Activated CD4-positive, alpha-beta T cell treated with anti-CD3 and anti-CD28 coated beads for 36 hours (primary cell): ENCODE data around the gene FOXB1. TPM values are rescaled to one million over a fixed set of nuclear protein-coding genes. Genes with fewer than 3 reads are reported as not detected.

ENCODE experiments used
- ATAC-seq: fragments of 200-7000 bp; cut with Tn5 transposase; one replicate; pipeline ENCODE4 v1.10.0; 2021; ENCODE audit warnings: mild to moderate bottlenecking, moderate library complexity
- CTCF ChIA-PET: fragments of 350-600 bp; sonication (Branson Sonifier 250); formaldehyde crosslinking; loops from one replicate; lab custom pipeline; 2021; ENCODE audit warnings: antibody characterized with exemption; lab: Charles Lee
- POLR2A ChIA-PET: fragments of 350-600 bp; sonication (Branson Sonifier 250); formaldehyde crosslinking; loops from one replicate; lab custom pipeline; 2021; ENCODE audit warnings: antibody characterized with exemption, inconsistent platforms; lab: Charles Lee
- DNase-seq: peaks from one replicate; pipeline ENCODE4 v3.0.0-alpha.2; 2020
- H3K27ac Mint-ChIP-seq: one replicate; pipeline ENCODE4 v1.8.0; 2021; ENCODE audit warnings: mixed read lengths
- H3K27me3 Mint-ChIP-seq: one replicate; pipeline ENCODE4 v1.8.0; 2021; ENCODE audit warnings: mixed read lengths
- H3K36me3 Mint-ChIP-seq: one replicate; pipeline ENCODE4 v1.8.0; 2021; ENCODE audit warnings: low read depth, mixed read lengths
- H3K4me1 Mint-ChIP-seq: one replicate; pipeline ENCODE4 v1.8.0; 2021; ENCODE audit warnings: mixed read lengths
- H3K4me3 Mint-ChIP-seq: one replicate; pipeline ENCODE4 v1.8.0; 2021; ENCODE audit warnings: mild to moderate bottlenecking, moderate library complexity, mixed read lengths
- H3K9me3 Mint-ChIP-seq: one replicate; pipeline ENCODE4 v1.8.0; 2021; ENCODE audit warnings: low read depth, mixed read lengths
- intact Hi-C, 2 experiments: fragments of 100-400 bp; cut with DNase I in 1 of 2; cut with micrococcal nuclease in 1 of 2; formaldehyde crosslinking; loops; one replicate each; pipeline versions ENCODE4 v1.14.2 to v1.15.1; 2022 to 2024; cut with DNase I, micrococcal nuclease
- total RNA-seq, 2 experiments: library from RNA; stranded (reverse); gene quantifications; one replicate each; pipeline ENCODE4 v1.2.3, GENCODE V29; 2021

The FOXB1 gene
- total RNA-seq, 2 experiments from 2014 or later: 0.53 to 0.56 TPM

DNA sequence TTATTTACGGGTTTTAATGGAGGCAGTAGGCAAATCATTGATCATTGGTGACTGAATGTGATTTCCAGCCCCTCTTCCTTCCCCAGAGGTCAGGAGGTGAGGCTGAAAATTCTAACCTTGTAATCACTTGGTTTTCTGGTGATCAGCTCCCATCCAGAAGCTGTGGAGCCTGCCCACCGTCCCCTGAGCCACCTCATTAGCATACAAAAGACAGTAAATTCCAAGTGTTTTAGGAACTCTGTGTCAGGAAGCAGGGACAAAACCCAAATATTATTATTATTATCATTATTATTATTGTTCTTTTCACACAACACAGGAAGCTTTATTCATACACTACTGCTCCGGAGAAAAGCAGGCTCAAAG is 18.2 kb downstream of the FOXB1 start:
- Mint-ChIP-seq H3K27ac (no peak overlapping the region), H3K4me1 (peaks cover 19% of the 10 kb centered on the region), H3K27me3 (peaks cover 5% of the 10 kb centered on the region), H3K36me3 (no peaks in the 10 kb centered on the region), H3K9me3 (peaks cover 2% of the 10 kb centered on the region), H3K4me3 (no peak overlapping the region)
- ChIA-PET CTCF (no interaction called here), POLR2A (no interaction called here)
- ATAC-seq (no peak), DNase-seq (no peak)
- intact Hi-C loops: no loop called here

- Mint-ChIP-seq H3K27me3 (no peaks in the 10 kb centered on the region), H3K4me1 (peaks cover 3% of the 10 kb centered on the region), H3K9me3 (no peaks in the 10 kb centered on the region), H3K27ac (no peak overlapping the region), H3K36me3 (no peaks in the 10 kb centered on the region), H3K4me3 (no peak overlapping the region)
- no peak for DNase-seq
- intact Hi-C loops: no loop called here
- CTCF ChIA-PET: interaction anchor here (0.6 kb wide), 1 partner anchor 87 kb away, joined by 5 read pairs; no protein-coding TSS in a partner anchor
- POLR2A ChIA-PET: interaction anchor here (0.6 kb wide), 2 partner anchors 17 to 111 kb away, joined by 3 read pairs; no protein-coding TSS in a partner anchor
- no peak for ATAC-seq
These were observed 22.4 kb downstream of the FOXB1 start for GRCh38 chr15:60026555-60026954.

- no peak overlapping the region for H3K27ac Mint-ChIP-seq
- no peaks in the 10 kb centered on the region for H3K9me3 Mint-ChIP-seq
- intact Hi-C loops: no loop called here
- ChIA-PET CTCF (interaction anchor here (0.5 to 0.9 kb wide), 2 partner anchors 9 to 126 kb away, joined by 3 read pairs; no protein-coding TSS in a partner anchor), POLR2A (no interaction called here)
- DNase-seq (no peak), ATAC-seq (no peak)
- peaks cover 2% of the 10 kb centered on the region for H3K27me3 Mint-ChIP-seq
- no peaks in the 10 kb centered on the region for H3K36me3 Mint-ChIP-seq
- H3K4me1 Mint-ChIP-seq: peaks cover 6% of the 10 kb centered on the region
- no peak overlapping the region for H3K4me3 Mint-ChIP-seq
These were observed 31.2 kb downstream of the FOXB1 start for GRCh38 chr15:60035344-60035743.

- POLR2A ChIA-PET: no interaction called here
- H3K36me3 Mint-ChIP-seq: no peaks in the 10 kb centered on the region
- no peaks in the 10 kb centered on the region for H3K9me3 Mint-ChIP-seq
These were observed 35.2 kb downstream of the FOXB1 start for GRCh38 chr15:60039316-60039715.

DNA sequence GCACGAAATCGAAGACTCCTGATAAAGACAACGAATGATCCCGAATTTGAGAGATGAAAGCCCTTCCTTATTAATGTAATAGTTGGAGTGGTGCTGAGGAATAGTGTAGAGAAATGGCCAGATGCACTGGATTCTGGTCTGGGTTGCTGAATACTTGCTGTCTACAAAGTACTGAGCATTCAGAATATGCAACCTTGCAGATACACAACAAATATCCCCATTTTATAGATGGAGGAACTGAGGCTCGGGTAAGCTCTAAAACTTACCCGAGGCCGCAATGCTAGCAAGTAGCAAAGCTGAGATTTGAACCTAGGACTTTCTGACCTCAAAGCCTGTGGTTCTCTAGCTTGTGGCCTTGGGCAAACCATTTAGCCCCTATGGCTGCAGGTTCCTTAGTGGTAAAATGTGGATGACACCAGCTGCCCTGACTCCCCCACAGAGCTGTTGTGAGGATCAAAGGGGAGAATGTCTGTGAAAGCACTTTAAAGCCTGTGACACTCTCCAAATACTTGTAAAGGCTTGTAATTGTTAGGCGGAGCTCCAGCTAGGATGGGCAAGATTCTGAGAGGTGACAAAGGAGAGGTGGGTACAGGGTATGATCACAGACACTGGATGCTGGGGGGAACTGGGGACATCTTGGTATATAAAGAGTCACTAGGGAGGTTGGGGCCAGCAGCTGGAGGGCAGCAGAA is 39.8 kb downstream of the FOXB1 start:
- POLR2A ChIA-PET: interaction anchor here (0.9 kb wide), 1 partner anchor 78 kb away, joined by 3 read pairs; no protein-coding TSS in a partner anchor
- DNase-seq (no peak), ATAC-seq (no peak)
- CTCF ChIA-PET: interaction anchor here (0.6 to 1.4 kb wide), 5 partner anchors 8 to 125 kb away, joined by 3 to 4 read pairs (median 3); no protein-coding TSS in a partner anchor
- intact Hi-C loops: loop anchor here in 1 of 2 experiments (1.0 kb wide), 1 partner anchor 125 kb away; no protein-coding TSS in a partner anchor
- no peaks in the 10 kb centered on the region for H3K9me3 Mint-ChIP-seq
- H3K27me3 Mint-ChIP-seq: peaks cover 4% of the 10 kb centered on the region
- peak overlapping the region; percentile 48 for H3K27ac Mint-ChIP-seq
- H3K4me3 Mint-ChIP-seq: no peak overlapping the region
- no peaks in the 10 kb centered on the region for H3K36me3 Mint-ChIP-seq
- peaks cover 18% of the 10 kb centered on the region for H3K4me1 Mint-ChIP-seq

More at GRCh38 chr15:60039316-60039715, 35.2 kb downstream of the FOXB1 start:
- CTCF ChIA-PET: interaction anchor here (1.2 kb wide), 1 partner anchor 141 kb away, joined by 3 read pairs; no protein-coding TSS in a partner anchor
- DNase-seq (no peak), ATAC-seq (no peak)
- Mint-ChIP-seq H3K27ac (no peak overlapping the region), H3K4me1 (peaks cover 13% of the 10 kb centered on the region), H3K4me3 (no peak overlapping the region), H3K27me3 (peaks cover 7% of the 10 kb centered on the region)
- intact Hi-C loops: no loop called here

- CTCF ChIA-PET: interaction anchor here (0.9 to 1.4 kb wide), 3 partner anchors 9 to 125 kb away, joined by 3 to 4 read pairs (median 3); no protein-coding TSS in a partner anchor
- POLR2A ChIA-PET: interaction anchor here (0.5 to 0.9 kb wide), 3 partner anchors 32 to 77 kb away, joined by 3 to 4 read pairs (median 3); no protein-coding TSS in a partner anchor
These were observed 40.6 kb downstream of the FOXB1 start for GRCh38 chr15:60044636-60045270.

GRCh38 chr15:60047701-60048100 is 43.6 kb downstream of the FOXB1 start:
- no peak for DNase-seq
- Mint-ChIP-seq H3K27me3 (peaks cover 8% of the 10 kb centered on the region), H3K9me3 (peaks cover 12% of the 10 kb centered on the region), H3K4me1 (peaks cover 18% of the 10 kb centered on the region), H3K4me3 (no peak overlapping the region), H3K27ac (no peak overlapping the region), H3K36me3 (peaks cover 3% of the 10 kb centered on the region)
- intact Hi-C loops: loop anchor here in 1 of 2 experiments (5.0 kb wide), 1 partner anchor 40 kb away; no protein-coding TSS in a partner anchor
- POLR2A ChIA-PET: no interaction called here
- CTCF ChIA-PET: no interaction called here
- ATAC-seq: no peak

More at GRCh38 chr15:60044636-60045270, 40.6 kb downstream of the FOXB1 start:
- DNase-seq (peak; percentile 52), ATAC-seq (peak; percentile 95)
- peak overlapping the region; percentile 68 for H3K27ac Mint-ChIP-seq
- peaks cover 8% of the 10 kb centered on the region for H3K27me3 Mint-ChIP-seq
- H3K9me3 Mint-ChIP-seq: peaks cover 5% of the 10 kb centered on the region
- H3K4me1 Mint-ChIP-seq: peaks cover 18% of the 10 kb centered on the region
- H3K36me3 Mint-ChIP-seq: peaks cover 2% of the 10 kb centered on the region
- H3K4me3 Mint-ChIP-seq: peak overlapping the region; percentile 30
- intact Hi-C loops: loop anchor here in 1 of 2 experiments (1.0 to 5.0 kb wide), 2 partner anchors 37 to 125 kb away; no protein-coding TSS in a partner anchor

DNA sequence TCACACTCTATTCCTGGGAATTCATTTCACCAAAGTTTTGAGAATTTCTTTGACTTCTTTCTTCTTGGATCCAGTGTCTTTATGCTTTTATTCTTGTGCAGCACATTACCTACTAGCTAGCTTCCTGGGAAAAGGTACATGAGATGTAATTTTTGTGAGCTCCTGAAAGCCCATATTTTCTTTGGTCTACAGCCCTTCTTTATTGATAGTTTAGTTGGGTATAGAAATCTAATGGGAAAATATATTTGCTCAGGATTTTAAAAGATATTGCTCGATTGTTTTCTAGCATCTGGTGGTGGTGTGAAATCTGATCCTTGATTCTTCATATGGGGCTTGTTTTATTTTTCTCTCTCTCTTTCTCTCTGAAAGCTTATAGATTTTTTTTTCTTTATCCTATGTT is 45.8 kb downstream of the FOXB1 start:
- no peak overlapping the region for H3K27ac Mint-ChIP-seq

GRCh38 chr15:60052796-60053195 is 48.7 kb downstream of the FOXB1 start:
- Mint-ChIP-seq H3K36me3 (peaks cover 3% of the 10 kb centered on the region), H3K4me1 (no peaks in the 10 kb centered on the region), H3K27ac (no peak overlapping the region), H3K27me3 (peaks cover 10% of the 10 kb centered on the region), H3K4me3 (no peak overlapping the region), H3K9me3 (peaks cover 12% of the 10 kb centered on the region)
- DNase-seq (no peak), ATAC-seq (no peak)
- ChIA-PET POLR2A (no interaction called here), CTCF (interaction anchor here (0.8 to 1.2 kb wide), 2 partner anchors 119 to 127 kb away, joined by 3 read pairs; no protein-coding TSS in a partner anchor)
- intact Hi-C loops: no loop called here

More for the DNA sequence above, 45.8 kb downstream of the FOXB1 start:
- ATAC-seq (no peak), DNase-seq (no peak)
- H3K4me1 Mint-ChIP-seq: peaks cover 5% of the 10 kb centered on the region
- ChIA-PET POLR2A (no interaction called here), CTCF (interaction anchor here (0.6 to 1.3 kb wide), 2 partner anchors 277 to 359 kb away, joined by 3 read pairs; no protein-coding TSS in a partner anchor)
- intact Hi-C loops: loop anchor here in 1 of 2 experiments (5.0 kb wide), 1 partner anchor 43 kb away; no protein-coding TSS in a partner anchor
- H3K27me3 Mint-ChIP-seq: peaks cover 6% of the 10 kb centered on the region
- H3K36me3 Mint-ChIP-seq: peaks cover 3% of the 10 kb centered on the region
- no peak overlapping the region for H3K4me3 Mint-ChIP-seq
- H3K9me3 Mint-ChIP-seq: peaks cover 12% of the 10 kb centered on the region

DNA sequence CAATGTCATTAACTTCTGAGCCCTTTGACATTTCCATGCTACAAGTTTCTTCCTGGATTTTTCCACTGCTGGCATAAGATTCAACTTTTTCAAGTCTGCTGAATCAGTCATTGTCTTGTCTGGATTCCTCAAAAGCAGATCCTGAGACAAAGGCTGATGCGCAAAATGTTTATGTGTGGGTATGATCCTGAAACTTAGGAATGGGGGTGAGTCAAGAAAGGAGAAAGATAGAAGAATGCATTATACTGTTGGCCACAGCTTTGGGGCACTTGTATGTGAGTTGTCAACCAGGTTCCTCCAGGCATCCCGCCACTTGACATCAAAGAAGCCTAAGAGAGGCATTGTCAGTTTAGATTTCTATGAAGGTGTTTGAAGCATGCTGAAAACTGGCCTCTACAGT is 50.4 kb downstream of the FOXB1 start:
- POLR2A ChIA-PET: no interaction called here

More for the DNA sequence above, 50.4 kb downstream of the FOXB1 start:
- Mint-ChIP-seq H3K27ac (no peak overlapping the region), H3K36me3 (peaks cover 3% of the 10 kb centered on the region), H3K9me3 (peaks cover 10% of the 10 kb centered on the region), H3K4me3 (no peak overlapping the region), H3K27me3 (peaks cover 13% of the 10 kb centered on the region), H3K4me1 (no peaks in the 10 kb centered on the region)
- ATAC-seq: no peak
- no peak for DNase-seq
- intact Hi-C loops: no loop called here
- CTCF ChIA-PET: no interaction called here
